Stomach (tissue), 9 donors: ENCODE results near the gene CDH8. TPM values are rescaled to one million over a fixed set of nuclear protein-coding genes. Genes with fewer than 3 reads are reported as not detected.
"Not testable (repeated sequence)": the region's sequence is repeated elsewhere in the genome, so short reads cannot be mapped to it uniquely, and the experiment has no call there.

Experiments
- DNase-seq, 2 donors: peaks; one replicate each; pipeline versions ENCODE4 v3.0.0 to v3.0.0-alpha.2; 2013 to 2019
- H3K27ac ChIP-seq, 5 donors: fragments of 200-600 bp in 4 of 5; sonication (generic) in 4 of 5; one replicate each; pipeline ENCODE4 v1.5.1; 2013 to 2019; ENCODE audit warnings: mild to moderate bottlenecking in 1 of 5, moderate library complexity in 1 of 5
- H3K27me3 ChIP-seq, 3 donors: fragments of 200-600 bp; sonication (generic); one replicate each; pipeline ENCODE4 v1.5.1; 2017 to 2019; ENCODE audit warnings: mixed run types in 1 of 3
- H3K36me3 ChIP-seq, 4 donors: fragments of 200-600 bp; sonication (generic); 1 replicate in 3 of 4; 2 replicates in 1 of 4; pipeline ENCODE4 v1.5.1; 2016 to 2019
- H3K4me1 ChIP-seq, 4 donors: fragments of 200-600 bp; sonication (generic); one replicate each; pipeline ENCODE4 v1.5.1; 2016 to 2019
- H3K4me3 ChIP-seq, 4 donors: fragments of 200-600 bp; sonication (generic) in 3 of 4; one replicate each; pipeline ENCODE4 v1.5.1; 2016 to 2019; ENCODE audit warnings: mild to moderate bottlenecking in 1 of 4
- H3K9me3 ChIP-seq, 4 donors: fragments of 200-600 bp; sonication (generic); one replicate each; pipeline ENCODE4 v1.5.1; 2016 to 2019
- EP300 ChIP-seq: sonication (generic); formaldehyde crosslinking; IDR thresholded peaks from one replicate; pipeline ENCODE4 v1.6.1; 2017; ENCODE audit warnings: antibody characterized with exemption
- POLR2A ChIP-seq, 4 donors: fragments of 450-650 bp; IDR thresholded peaks; one replicate each; pipeline ENCODE4 v1.6.1; 2016; ENCODE audit warnings: antibody characterized with exemption in 4 of 4, control low read depth in 2 of 4, mild to moderate bottlenecking in 1 of 4, moderate library complexity in 1 of 4
- POLR2AphosphoS5 ChIP-seq, 3 donors: sonication (generic); formaldehyde crosslinking; IDR thresholded peaks; one replicate each; pipeline ENCODE4 v1.6.1; 2016; ENCODE audit warnings: antibody characterized with exemption in 3 of 3
- WGBS, 5 donors: extraction: QIAGEN DNeasy Blood & Tissue Kit in 3 of 5; methylation state at CpG; one replicate each; pipeline versions ENCODE4 v1.1.5 to v1.1.7; 2013 to 2018; 5-methylcytosine and 5-hydroxymethylcytosine counted together
- intact Hi-C: fragments of 100-400 bp; cut with DNase I; formaldehyde crosslinking; loops from one replicate; pipeline ENCODE4 v1.15.1; 2023; ENCODE audit warnings: low total_unique reads
- polyA plus RNA-seq, 3 donors: library from polyadenylated mRNA; stranded (reverse); fragments of 200-250 nt; gene quantifications; one replicate each; pipeline ENCODE4 v1.2.3, GENCODE V29; 2013
- total RNA-seq, 5 donors: library from RNA; depleted of rRNA; stranded (reverse); fragments of >200 nt; gene quantifications; one replicate each; pipeline versions ENCODE4 v1.1.0 to v1.2.3, GENCODE V29; 2014 to 2016
- TF ChIP-seq, protein P1 (sequence below), 7 experiments: fragments of 450-650 bp in 4 of 7; fragments of 200-600 bp in 3 of 7; sonication (generic) in 3 of 7; IDR thresholded peaks; one replicate each; pipeline ENCODE4 v1.5.1; 2016 to 2019; ENCODE audit warnings: antibody characterized with exemption in 7 of 7, control low read depth in 2 of 7, mild to moderate bottlenecking in 1 of 7
- donor health status: healthy with polysubstance abuse.
- donor health status: Bipolar disorder and iron deficiency.
- donor health status: healthy.

CDH8 gene
- total and polyA plus RNA-seq, 8 donors, result 0.13 to 6.4 TPM; not detected in 6

DNA sequence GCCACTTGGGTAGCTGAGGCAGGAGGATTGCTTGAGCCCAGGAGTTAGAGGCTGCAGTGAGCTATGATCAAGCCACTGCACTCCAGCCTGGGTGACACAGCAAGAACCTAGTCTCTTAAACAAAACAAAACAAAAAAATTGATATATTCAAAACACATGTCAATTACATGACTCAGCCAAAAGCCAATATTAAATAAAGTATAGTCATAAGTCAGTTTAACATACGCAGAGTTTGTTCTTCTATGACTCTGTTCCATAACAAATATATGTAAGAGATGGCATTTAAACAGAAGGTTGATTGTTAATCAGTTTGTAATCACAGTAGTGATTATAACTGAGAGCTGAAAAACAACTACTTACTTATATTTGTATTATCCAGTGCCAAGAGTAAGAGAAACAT lies 106.5 kb downstream of the CDH8 start:
- Histone ChIP-seq H3K27me3 (no peaks in the 10 kb centered on the region), H3K36me3 (no peaks in the 10 kb centered on the region), H3K4me1 (no peaks in the 10 kb centered on the region), H3K27ac (no peak overlapping the region), H3K4me3 (no peak overlapping the region), H3K9me3 (no peaks in the 10 kb centered on the region)
- no peak for DNase-seq
- TF ChIP-seq, protein P1, sequence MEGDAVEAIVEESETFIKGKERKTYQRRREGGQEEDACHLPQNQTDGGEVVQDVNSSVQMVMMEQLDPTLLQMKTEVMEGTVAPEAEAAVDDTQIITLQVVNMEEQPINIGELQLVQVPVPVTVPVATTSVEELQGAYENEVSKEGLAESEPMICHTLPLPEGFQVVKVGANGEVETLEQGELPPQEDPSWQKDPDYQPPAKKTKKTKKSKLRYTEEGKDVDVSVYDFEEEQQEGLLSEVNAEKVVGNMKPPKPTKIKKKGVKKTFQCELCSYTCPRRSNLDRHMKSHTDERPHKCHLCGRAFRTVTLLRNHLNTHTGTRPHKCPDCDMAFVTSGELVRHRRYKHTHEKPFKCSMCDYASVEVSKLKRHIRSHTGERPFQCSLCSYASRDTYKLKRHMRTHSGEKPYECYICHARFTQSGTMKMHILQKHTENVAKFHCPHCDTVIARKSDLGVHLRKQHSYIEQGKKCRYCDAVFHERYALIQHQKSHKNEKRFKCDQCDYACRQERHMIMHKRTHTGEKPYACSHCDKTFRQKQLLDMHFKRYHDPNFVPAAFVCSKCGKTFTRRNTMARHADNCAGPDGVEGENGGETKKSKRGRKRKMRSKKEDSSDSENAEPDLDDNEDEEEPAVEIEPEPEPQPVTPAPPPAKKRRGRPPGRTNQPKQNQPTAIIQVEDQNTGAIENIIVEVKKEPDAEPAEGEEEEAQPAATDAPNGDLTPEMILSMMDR (IDR thresholded peaks at IDR 0.05), result no peak
- intact Hi-C loops, result no loop called here
- 23 to 70% (median 46%) methylated on average over 1 of the region's 1 CpG for WGBS, 5 donors

- no peak overlapping the region for H3K27ac ChIP-seq
- no peak for DNase-seq
- intact Hi-C loops, result no loop called here
- H3K9me3 ChIP-seq, result no peaks in the 10 kb centered on the region
- no peaks in the 10 kb centered on the region for H3K27me3 ChIP-seq
- H3K36me3 ChIP-seq, result no peaks in the 10 kb centered on the region
- no peaks in the 10 kb centered on the region for H3K4me1 ChIP-seq
- 81 to 96% (median 87%) methylated on average over 3 of the region's 3 CpGs for WGBS, 5 donors
- H3K4me3 ChIP-seq, result no peak overlapping the region
- TF ChIP-seq, protein P1 (IDR thresholded peaks at IDR 0.05), result no peak
- TF ChIP-seq EP300, result no peak
- TF ChIP-seq POLR2AphosphoS5 (IDR thresholded peaks at IDR 0.05), result no peak
- no peak for TF ChIP-seq POLR2A (IDR thresholded peaks at IDR 0.05)
These were observed 109.5 kb downstream of the CDH8 start for GRCh38 chr16:61926766-61927165.

GRCh38 chr16:61923629-61924028 lies 112.6 kb downstream of the CDH8 start:
- intact Hi-C loops, result no loop called here
- TF ChIP-seq POLR2A (IDR thresholded peaks at IDR 0.05) (no peak), EP300 (no peak), POLR2AphosphoS5 (IDR thresholded peaks at IDR 0.05) (no peak)
- TF ChIP-seq, protein P1 (IDR thresholded peaks at IDR 0.05), result no peak
- no peaks in the 10 kb centered on the region for H3K9me3 ChIP-seq
- no peaks in the 10 kb centered on the region for H3K4me1 ChIP-seq
- DNase-seq, result no peak
- H3K36me3 ChIP-seq, result no peaks in the 10 kb centered on the region
- no peak overlapping the region for H3K27ac ChIP-seq
- no peak overlapping the region for H3K4me3 ChIP-seq
- no peaks in the 10 kb centered on the region for H3K27me3 ChIP-seq

GRCh38 chr16:61921373-61921772 lies 114.9 kb downstream of the CDH8 start:
- intact Hi-C loops, result no loop called here
- H3K27me3 ChIP-seq, result no peaks in the 10 kb centered on the region
- WGBS, 5 donors, result 64 to 84% (median 72%) methylated on average over 3 of the region's 3 CpGs
- TF ChIP-seq EP300 (no peak), POLR2AphosphoS5 (IDR thresholded peaks at IDR 0.05) (no peak), POLR2A (IDR thresholded peaks at IDR 0.05) (no peak)
- TF ChIP-seq, protein P1 (IDR thresholded peaks at IDR 0.05), result no peak
- no peak for DNase-seq
- H3K9me3 ChIP-seq, result no peaks in the 10 kb centered on the region
- no peaks in the 10 kb centered on the region for H3K4me1 ChIP-seq
- no peaks in the 10 kb centered on the region for H3K36me3 ChIP-seq
- no peak overlapping the region for H3K4me3 ChIP-seq
- H3K27ac ChIP-seq, result no peak overlapping the region

DNA sequence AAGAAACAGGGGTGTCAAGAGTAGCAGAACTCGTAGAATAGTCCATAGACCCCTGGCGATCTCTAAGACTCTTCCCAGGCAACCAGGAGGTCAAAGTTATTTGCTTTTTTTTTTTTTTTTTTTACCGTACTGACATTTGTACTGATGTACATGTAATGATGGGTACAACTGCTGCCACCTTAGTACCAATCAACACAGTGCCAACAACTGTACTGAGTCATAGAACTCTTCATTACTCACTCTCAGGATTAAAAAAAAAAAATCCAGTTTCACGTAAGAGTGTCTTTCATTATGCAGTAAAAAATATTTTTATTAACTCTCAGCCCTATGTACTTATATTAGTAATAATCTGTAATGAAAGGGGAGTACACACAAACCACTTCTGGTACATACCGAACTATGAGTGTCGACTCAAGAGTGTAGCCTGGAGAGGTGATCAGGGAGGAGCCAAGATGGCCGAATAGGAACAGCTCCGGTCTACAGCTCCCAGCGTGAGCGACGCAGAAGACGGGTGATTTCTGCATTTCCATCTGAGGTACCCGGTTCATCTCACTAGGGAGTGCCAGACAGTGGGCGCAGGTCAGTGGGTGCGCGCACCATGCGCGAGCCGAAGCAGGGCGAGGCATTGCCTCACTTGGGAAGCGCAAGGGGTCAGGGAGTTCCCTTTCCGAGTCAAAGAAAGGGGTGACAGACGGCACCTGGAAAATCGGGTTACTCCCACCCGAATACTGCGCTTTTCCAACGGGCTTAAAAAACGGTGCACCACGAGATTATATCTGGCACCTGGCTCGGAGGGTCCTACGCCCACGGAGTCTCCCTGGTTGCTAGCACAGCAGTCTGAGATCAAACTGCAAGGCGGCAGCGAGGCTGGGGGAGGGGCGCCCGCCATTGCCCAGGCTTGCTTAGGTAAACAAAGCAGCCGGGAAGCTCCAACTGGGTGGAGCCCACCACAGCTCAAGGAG lies 118.1 kb downstream of the CDH8 start:
- 74 to 91% (median 76%) methylated on average over 20 to 33 of the region's 37 CpGs for WGBS, 5 donors
- H3K4me1 ChIP-seq, H3K27me3 ChIP-seq, DNase-seq, H3K4me3 ChIP-seq, H3K9me3 ChIP-seq, intact Hi-C loops, H3K36me3 ChIP-seq, H3K27ac ChIP-seq: not testable (repeated sequence)
